ENCODE data around the gene SPOCK2. TPM values are rescaled to one million over a fixed set of nuclear protein-coding genes. Genes with fewer than 3 reads are reported as not detected.

Gene SPOCK2
- polyA plus RNA-seq, 3 donors: 0.20 to 1.6 (median 0.45) TPM

DNA sequence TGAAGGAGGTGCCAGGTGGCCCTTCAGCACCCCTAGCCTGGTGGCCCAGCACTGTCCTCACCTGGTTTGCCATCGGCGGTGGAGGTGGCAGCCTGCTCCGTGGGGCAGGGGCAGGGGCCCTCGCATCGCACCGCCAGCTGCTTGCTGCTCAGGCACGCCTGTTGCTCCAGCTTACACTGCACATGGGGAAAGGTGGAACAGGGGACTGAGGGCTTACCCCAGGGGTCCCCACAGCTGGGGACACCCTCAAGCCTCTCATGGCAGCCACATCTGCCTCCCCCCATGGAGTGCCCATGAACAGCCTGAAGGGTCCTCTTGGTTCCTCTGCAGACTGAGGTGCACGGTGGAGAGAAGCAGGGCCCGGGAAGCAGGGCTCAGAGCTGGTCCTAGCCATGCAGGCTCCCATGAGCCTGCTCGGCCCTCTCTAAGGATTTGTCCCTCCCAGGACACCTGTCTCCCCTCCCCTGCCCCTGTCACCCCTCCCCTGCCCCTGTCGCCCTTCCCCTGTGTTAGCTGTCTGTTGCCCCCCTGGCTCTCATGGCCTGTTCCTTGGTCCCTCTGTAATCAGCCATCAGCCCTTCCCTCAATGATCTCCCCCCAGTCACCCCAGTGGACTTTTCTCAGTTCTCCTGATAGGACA lies 20.1 kb downstream of the SPOCK2 start:
- no peaks in the 10 kb centered on the region for H3K36me3 Mint-ChIP-seq
- Histone ChIP-seq H3K4me3 (replicated peaks in 1 of 3; ENCODE audit: low read depth in 2 of 3, low read length in 3 of 3) (no peak overlapping the region), H3K36me3 (replicated peaks in 1 of 2; ENCODE audit: control insufficient read depth in 1 of 2, insufficient read depth in 2 of 2, low read length in 2 of 2) (no peaks in the 10 kb centered on the region), H3K4me1 (ENCODE audit: control insufficient read depth in 1 of 2, insufficient read depth in 2 of 2, low read length in 2 of 2) (no peaks in the 10 kb centered on the region), H3K27me3 (ENCODE audit: control insufficient read depth in 2 of 2, insufficient read depth in 2 of 2, low read length in 2 of 2) (no peaks in the 10 kb centered on the region), H3K4me2 (replicated peaks; ENCODE audit: extremely low read depth, low read length, poor library complexity, severe bottlenecking) (no peak overlapping the region), H3K27ac (ENCODE audit: low read depth in 1 of 2, low read length in 2 of 2) (no peak overlapping the region), H4K20me1 (ENCODE audit: insufficient read depth, low read length) (no peaks in the 10 kb centered on the region), H2AFZ (ENCODE audit: insufficient read depth, low read depth, low read length, poor library complexity, severe bottlenecking) (no peak overlapping the region), H3K9ac (ENCODE audit: insufficient read depth, low read length, poor library complexity, severe bottlenecking) (no peak overlapping the region), H3K9me3 (replicated peaks in 1 of 2; ENCODE audit: control insufficient read depth in 1 of 2, insufficient read depth in 1 of 2, low read length in 2 of 2) (peaks cover 0 to 4% of the 10 kb centered on the region in 2 donors), H3K79me2 (ENCODE audit: insufficient read depth, low read length) (no peaks in the 10 kb centered on the region)
- WGBS (ENCODE audit: insufficient coverage): 93% methylated on average over 10 of the region's 11 CpGs
- H3K27ac Mint-ChIP-seq: no peak overlapping the region
- H3K27me3 Mint-ChIP-seq (ENCODE audit: low read depth in 3 of 3): no peaks in the 10 kb centered on the region
- TF ChIP-seq, protein P1, sequence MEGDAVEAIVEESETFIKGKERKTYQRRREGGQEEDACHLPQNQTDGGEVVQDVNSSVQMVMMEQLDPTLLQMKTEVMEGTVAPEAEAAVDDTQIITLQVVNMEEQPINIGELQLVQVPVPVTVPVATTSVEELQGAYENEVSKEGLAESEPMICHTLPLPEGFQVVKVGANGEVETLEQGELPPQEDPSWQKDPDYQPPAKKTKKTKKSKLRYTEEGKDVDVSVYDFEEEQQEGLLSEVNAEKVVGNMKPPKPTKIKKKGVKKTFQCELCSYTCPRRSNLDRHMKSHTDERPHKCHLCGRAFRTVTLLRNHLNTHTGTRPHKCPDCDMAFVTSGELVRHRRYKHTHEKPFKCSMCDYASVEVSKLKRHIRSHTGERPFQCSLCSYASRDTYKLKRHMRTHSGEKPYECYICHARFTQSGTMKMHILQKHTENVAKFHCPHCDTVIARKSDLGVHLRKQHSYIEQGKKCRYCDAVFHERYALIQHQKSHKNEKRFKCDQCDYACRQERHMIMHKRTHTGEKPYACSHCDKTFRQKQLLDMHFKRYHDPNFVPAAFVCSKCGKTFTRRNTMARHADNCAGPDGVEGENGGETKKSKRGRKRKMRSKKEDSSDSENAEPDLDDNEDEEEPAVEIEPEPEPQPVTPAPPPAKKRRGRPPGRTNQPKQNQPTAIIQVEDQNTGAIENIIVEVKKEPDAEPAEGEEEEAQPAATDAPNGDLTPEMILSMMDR (IDR thresholded peaks at IDR 0.05): no peak
- peaks cover 0 to 7% (median 5%) of the 10 kb centered on the region in 7 donors for H3K9me3 Mint-ChIP-seq
- H3K4me3 Mint-ChIP-seq: no peak overlapping the region
- intact Hi-C loops (cut with micrococcal nuclease): no loop called here
- no peaks in the 10 kb centered on the region for H3K4me1 Mint-ChIP-seq
- no peak for DNase-seq

DNA sequence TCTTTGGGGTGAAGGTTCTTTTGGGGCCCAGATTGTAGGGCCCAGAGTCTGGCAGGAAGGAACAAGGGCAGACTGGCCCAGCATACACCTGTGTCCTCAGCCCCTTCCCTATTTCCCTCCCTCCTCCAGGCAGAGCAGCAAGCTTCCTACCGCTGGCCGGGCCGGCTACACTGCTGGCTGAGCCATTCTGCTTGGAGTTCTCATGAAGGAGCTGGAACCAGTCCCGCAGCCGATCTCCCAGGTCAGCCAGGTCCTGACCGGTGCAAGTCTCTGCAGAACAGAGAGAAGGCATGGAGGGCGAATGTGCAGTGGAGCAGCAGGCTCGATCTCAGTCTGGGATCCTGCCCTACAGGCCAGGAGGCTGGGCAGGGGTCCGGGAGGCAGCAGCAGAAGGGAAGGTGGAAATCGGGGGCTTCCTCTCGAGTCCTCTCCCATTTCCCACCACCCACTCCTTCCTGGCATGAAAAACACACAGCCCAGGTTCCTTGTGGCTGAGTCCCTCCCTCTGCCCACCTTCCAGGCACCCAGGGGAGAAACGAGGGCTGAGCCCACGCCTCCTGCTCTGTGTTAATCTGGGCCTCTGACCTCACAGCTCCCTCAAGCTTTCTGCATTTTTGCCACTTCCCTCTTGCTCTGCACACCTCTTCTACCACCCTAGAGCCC lies 20.8 kb downstream of the SPOCK2 start:
- no peaks in the 10 kb centered on the region for H3K4me1 ChIP-seq (ENCODE audit: control insufficient read depth in 1 of 2, insufficient read depth in 2 of 2, low read length in 2 of 2)
- H3K27ac Mint-ChIP-seq: no peak overlapping the region
- no peak overlapping the region for H3K27ac ChIP-seq (ENCODE audit: low read depth in 1 of 2, low read length in 2 of 2)
- H3K9me3 ChIP-seq (replicated peaks in 1 of 2; ENCODE audit: control insufficient read depth in 1 of 2, insufficient read depth in 1 of 2, low read length in 2 of 2): peaks cover 0 to 4% of the 10 kb centered on the region in 2 donors
- no peaks in the 10 kb centered on the region for H3K27me3 Mint-ChIP-seq (ENCODE audit: low read depth in 3 of 3)
- no peak for DNase-seq
- H3K27me3 ChIP-seq (ENCODE audit: control insufficient read depth in 2 of 2, insufficient read depth in 2 of 2, low read length in 2 of 2): no peaks in the 10 kb centered on the region
- peaks cover 0 to 7% (median 5%) of the 10 kb centered on the region in 7 donors for H3K9me3 Mint-ChIP-seq
- no peak overlapping the region for H2AFZ ChIP-seq (ENCODE audit: insufficient read depth, low read depth, low read length, poor library complexity, severe bottlenecking)
- no peaks in the 10 kb centered on the region for H3K36me3 ChIP-seq (replicated peaks in 1 of 2; ENCODE audit: control insufficient read depth in 1 of 2, insufficient read depth in 2 of 2, low read length in 2 of 2)
- H3K79me2 ChIP-seq (ENCODE audit: insufficient read depth, low read length): no peaks in the 10 kb centered on the region
- TF ChIP-seq, protein P1 (IDR thresholded peaks at IDR 0.05): no peak
- H3K4me2 ChIP-seq (replicated peaks; ENCODE audit: extremely low read depth, low read length, poor library complexity, severe bottlenecking): no peak overlapping the region
- no peak overlapping the region for H3K4me3 Mint-ChIP-seq
- no peaks in the 10 kb centered on the region for H3K4me1 Mint-ChIP-seq
- 82% methylated on average over 7 of the region's 13 CpGs for WGBS (ENCODE audit: insufficient coverage)
- no peak overlapping the region for H3K4me3 ChIP-seq (replicated peaks in 1 of 3; ENCODE audit: low read depth in 2 of 3, low read length in 3 of 3)
- intact Hi-C loops (cut with micrococcal nuclease): no loop called here
- H3K36me3 Mint-ChIP-seq: no peaks in the 10 kb centered on the region
- H4K20me1 ChIP-seq (ENCODE audit: insufficient read depth, low read length): no peaks in the 10 kb centered on the region
- H3K9ac ChIP-seq (ENCODE audit: insufficient read depth, low read length, poor library complexity, severe bottlenecking): no peak overlapping the region
